ENCODE measurements around the gene ASTN2.

The ASTN2 gene, protein sequence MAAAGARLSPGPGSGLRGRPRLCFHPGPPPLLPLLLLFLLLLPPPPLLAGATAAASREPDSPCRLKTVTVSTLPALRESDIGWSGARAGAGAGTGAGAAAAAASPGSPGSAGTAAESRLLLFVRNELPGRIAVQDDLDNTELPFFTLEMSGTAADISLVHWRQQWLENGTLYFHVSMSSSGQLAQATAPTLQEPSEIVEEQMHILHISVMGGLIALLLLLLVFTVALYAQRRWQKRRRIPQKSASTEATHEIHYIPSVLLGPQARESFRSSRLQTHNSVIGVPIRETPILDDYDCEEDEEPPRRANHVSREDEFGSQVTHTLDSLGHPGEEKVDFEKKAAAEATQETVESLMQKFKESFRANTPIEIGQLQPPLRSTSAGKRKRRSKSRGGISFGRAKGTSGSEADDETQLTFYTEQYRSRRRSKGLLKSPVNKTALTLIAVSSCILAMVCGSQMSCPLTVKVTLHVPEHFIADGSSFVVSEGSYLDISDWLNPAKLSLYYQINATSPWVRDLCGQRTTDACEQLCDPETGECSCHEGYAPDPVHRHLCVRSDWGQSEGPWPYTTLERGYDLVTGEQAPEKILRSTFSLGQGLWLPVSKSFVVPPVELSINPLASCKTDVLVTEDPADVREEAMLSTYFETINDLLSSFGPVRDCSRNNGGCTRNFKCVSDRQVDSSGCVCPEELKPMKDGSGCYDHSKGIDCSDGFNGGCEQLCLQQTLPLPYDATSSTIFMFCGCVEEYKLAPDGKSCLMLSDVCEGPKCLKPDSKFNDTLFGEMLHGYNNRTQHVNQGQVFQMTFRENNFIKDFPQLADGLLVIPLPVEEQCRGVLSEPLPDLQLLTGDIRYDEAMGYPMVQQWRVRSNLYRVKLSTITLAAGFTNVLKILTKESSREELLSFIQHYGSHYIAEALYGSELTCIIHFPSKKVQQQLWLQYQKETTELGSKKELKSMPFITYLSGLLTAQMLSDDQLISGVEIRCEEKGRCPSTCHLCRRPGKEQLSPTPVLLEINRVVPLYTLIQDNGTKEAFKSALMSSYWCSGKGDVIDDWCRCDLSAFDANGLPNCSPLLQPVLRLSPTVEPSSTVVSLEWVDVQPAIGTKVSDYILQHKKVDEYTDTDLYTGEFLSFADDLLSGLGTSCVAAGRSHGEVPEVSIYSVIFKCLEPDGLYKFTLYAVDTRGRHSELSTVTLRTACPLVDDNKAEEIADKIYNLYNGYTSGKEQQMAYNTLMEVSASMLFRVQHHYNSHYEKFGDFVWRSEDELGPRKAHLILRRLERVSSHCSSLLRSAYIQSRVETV (N-terminal part only)

DNA sequence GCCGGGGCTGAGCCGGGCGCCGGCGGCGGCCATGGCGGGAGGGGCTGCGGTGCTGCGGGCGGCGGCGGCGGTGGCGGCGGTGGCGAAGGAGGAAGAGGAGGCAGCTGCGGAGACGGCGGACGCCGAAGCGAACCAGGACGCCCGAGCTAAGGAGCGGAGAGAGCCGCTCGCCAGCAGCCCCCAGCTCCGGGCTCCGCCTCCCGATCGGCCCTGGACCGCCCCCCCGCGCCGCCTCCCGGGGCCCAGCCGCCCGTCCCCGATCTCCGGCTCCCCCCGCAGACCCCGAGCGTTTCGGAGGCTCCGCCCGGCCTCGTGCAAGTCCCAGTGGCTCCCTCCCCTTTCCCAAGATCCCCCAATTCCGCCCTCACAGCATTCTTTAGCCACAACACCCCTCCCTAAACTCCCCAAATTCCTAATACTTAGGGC, at the start of gene ASTN2:
ASTN2 (minus strand) TSS at position 152 of the 426 bp plus-strand sequence; CDS start at position 33, 119 bp downstream.
- DNase-seq (ENCODE audit: low read depth in 3 of 3, low spot score in 1 of 3): no peak

GRCh38 chr9:117462861-117463260, 48.0 kb upstream of the ASTN2 start:
- no peak for DNase-seq (ENCODE audit: low read depth in 3 of 3, low spot score in 1 of 3)

DNA sequence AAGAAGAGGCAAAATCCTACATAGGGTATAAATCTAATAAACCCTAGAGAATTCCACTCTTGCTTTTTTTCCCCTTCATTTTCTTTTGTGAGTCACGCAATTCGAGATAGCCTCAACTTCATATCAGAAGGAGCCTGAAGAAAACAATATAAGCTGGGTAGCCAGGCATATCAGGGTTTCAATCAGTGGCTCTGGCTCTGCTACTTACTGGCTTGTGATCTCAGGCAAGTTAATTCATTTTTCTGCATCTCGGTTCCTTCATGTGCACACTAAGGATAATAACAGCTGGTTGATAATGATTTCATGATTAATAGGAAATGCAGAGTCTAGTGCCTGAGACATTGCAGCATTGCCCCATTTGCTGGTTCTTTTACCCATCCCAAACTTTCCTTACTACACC, 46.5 kb upstream of the ASTN2 start:
- no peak for DNase-seq (ENCODE audit: low read depth in 3 of 3, low spot score in 1 of 3)

DNA sequence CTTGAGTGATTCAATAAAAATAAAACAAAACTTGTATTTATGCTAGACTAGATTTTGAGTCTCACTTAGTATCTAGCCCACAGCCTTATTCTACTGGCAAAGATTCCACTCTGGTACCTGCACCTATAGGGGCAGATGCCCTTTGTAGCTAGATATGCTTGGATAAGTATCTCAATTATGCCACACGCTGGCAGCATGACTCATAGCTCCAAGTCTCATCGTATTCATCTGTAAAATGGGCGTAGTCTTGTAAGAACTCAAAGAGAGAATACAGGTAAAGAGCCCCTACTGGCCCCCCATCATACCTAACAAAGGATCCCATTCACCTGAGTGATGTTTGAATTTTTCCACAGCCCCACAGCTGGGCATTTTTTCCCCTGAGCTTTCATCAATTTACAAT, 45.9 kb upstream of the ASTN2 start:
- no peak for DNase-seq (ENCODE audit: low read depth in 3 of 3, low spot score in 1 of 3)

DNA sequence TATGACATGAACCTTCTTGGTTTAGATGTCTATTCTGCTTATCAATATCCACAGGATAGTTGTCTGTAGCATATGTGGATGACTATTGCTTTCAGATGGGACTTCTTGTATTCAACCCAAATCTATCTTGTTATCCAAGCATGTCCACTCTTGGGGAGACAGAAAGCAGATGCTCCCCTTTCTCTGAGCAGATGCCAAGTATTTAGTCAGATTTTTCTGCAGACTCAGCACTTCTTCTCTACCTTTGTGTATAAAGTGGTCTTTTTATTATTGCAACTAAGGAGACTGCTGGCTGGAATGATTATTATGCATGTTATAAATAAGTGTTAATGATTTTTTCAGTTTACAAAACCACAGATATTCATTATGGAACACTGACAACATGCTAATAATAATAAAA, 45.1 kb upstream of the ASTN2 start:
- DNase-seq (ENCODE audit: low read depth in 3 of 3, low spot score in 1 of 3): no peak

DNA sequence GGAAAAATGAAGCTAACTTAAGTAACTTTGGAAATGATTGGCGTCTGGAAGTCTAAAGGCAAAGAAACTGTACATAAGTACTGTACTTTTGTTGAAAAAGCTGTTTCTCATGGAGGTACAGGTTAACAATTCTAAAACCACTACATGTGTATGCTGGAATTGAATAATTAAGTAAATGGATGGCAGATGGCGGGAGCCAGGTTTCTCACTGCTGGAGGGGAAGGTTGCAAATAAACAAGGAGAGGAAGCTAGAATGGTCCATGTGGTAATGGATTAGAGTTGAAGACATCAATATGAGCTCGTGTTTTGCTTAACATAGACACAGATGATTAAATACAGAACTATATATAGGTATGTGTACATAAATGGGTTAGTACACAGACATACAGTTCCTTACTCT, 43.2 kb upstream of the ASTN2 start:
- DNase-seq (ENCODE audit: low read depth in 3 of 3, low spot score in 1 of 3): no peak

GRCh38 chr9:117454711-117455110, 39.9 kb upstream of the ASTN2 start:
- no peak for DNase-seq (ENCODE audit: low read depth in 3 of 3, low spot score in 1 of 3)

DNA sequence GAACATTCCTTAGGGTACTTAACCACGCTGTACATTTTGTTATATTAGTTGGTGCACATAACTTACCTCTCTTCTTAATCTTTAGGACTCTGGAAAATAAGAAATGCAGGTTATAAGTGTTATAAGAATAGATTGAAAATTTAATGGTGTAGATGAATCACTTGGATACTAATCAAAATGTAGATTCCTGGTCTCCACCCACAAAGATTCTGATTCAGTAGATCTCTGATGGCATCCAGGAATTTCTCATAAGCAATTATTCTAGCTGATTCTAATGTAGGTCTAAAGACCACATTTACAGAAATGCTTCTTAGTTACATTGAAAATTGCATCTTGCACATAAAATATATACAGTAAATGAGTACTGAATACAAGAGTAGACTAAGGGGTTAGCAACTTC, 38.9 kb upstream of the ASTN2 start:
- no peak for DNase-seq (ENCODE audit: low read depth in 3 of 3, low spot score in 1 of 3)

DNA sequence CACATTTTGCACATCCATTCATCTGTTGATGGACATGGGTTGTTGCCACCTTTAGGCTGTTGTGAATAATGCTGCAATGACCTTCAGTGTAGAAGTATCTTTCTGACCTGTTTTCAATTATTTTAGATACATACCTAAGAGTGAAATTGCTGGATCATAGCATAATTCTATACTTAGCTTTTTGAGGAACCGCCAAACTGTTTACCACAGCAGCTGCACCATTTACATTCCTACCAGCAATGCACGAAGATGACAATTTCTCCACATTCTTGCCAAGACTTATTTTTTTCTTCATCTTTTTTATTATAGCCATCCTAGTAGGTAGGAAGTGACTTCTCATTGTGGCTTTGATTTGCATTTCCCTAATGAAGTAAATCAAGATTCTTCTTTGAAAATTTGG, 36.5 kb upstream of the ASTN2 start:
- DNase-seq (ENCODE audit: low read depth in 3 of 3, low spot score in 1 of 3): no peak

GRCh38 chr9:117448066-117448465, 33.2 kb upstream of the ASTN2 start:
- no peak for DNase-seq (ENCODE audit: low read depth in 3 of 3, low spot score in 1 of 3)

- no peak for DNase-seq (ENCODE audit: low read depth in 3 of 3, low spot score in 1 of 3)
Observed at GRCh38 chr9:117445631-117446030, 30.8 kb upstream of the ASTN2 start.

GRCh38 chr9:117444501-117444900, 29.6 kb upstream of the ASTN2 start:
- DNase-seq (ENCODE audit: low read depth in 3 of 3, low spot score in 1 of 3): no peak

- no peak for DNase-seq (ENCODE audit: low read depth in 3 of 3, low spot score in 1 of 3)
Observed at GRCh38 chr9:117437283-117437682, 22.4 kb upstream of the ASTN2 start.

- DNase-seq (ENCODE audit: low read depth in 3 of 3, low spot score in 1 of 3): no peak
Observed at GRCh38 chr9:117435630-117436261, 20.9 kb upstream of the ASTN2 start.

- DNase-seq (ENCODE audit: low read depth in 3 of 3, low spot score in 1 of 3): no peak
Observed at GRCh38 chr9:117434566-117434965, 19.7 kb upstream of the ASTN2 start.

DNA sequence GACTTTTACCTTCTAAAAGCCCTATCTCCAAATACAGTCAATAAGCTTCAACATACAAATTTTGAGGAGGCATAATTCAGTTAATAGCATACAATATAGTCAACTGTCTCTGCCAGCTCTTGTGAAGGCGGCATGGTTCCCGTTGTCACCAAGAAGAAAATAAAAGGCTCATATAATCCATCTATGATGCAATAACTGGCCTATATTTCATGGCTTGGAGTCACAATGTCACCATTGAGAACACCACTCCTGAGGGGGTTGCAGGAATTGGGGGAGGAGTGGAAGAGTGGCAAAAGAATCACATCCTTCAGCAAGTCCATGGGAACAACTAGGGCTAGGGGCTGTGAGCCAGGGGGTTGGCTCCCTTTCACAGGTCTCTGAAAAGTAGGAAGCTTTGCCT, 16.0 kb upstream of the ASTN2 start:
- no peak for DNase-seq (ENCODE audit: low read depth in 3 of 3, low spot score in 1 of 3)

- DNase-seq (ENCODE audit: low read depth in 3 of 3, low spot score in 1 of 3): no peak
Observed at GRCh38 chr9:117427357-117427913, 12.6 kb upstream of the ASTN2 start.

- DNase-seq (ENCODE audit: low read depth in 3 of 3, low spot score in 1 of 3): no peak
Observed at GRCh38 chr9:117425566-117425965, 10.7 kb upstream of the ASTN2 start.

GRCh38 chr9:117424291-117424690, 9.4 kb upstream of the ASTN2 start:
- DNase-seq (ENCODE audit: low read depth in 3 of 3, low spot score in 1 of 3): no peak

- DNase-seq (ENCODE audit: low read depth in 3 of 3, low spot score in 1 of 3): no peak
Observed at GRCh38 chr9:117418111-117418510, 3.3 kb upstream of the ASTN2 start.

GRCh38 chr9:117416856-117417255, 2.0 kb upstream of the ASTN2 start:
- DNase-seq (ENCODE audit: low read depth in 3 of 3, low spot score in 1 of 3): no peak
